GM23338 (cell line): ENCODE results near the gene TAS2R1.

ENCODE experiments used
- CREB1 ChIP-seq: fragments of 250-450 bp; sonication (Bioruptor Pico); IDR thresholded peaks from 2 replicates; pipeline ENCODE4 v1.5.0; 2020; ENCODE audit warnings: low read depth, mild to moderate bottlenecking, moderate library complexity
- EZH2 ChIP-seq: fragments of 200-600 bp; sonication (generic); IDR thresholded peaks from one replicate; pipeline ENCODE4 v1.8.0; 2017; ENCODE audit warnings: antibody characterized with exemption, mild to moderate bottlenecking, low read depth; ENCODE audit not compliant: unreplicated experiment

DNA sequence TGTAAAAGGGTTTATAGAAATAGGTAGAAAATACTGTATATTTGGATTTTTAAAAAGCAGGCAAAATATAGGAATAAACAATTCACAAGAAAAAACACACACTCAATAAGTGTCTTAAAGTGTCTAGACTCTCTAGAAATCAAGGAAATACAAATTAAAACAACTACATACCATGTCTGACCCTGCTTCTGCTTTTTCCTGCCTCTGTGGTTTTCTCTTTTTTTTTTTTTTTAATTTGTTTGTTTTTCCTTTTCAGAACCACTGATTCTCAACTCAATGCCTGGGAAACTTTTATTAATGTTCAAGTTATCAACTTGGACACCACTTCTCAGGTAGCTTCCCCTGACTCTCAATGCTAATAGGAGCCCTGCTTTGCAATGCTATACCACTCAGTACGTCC, 25.5 kb upstream of the TAS2R1 start:
- TF ChIP-seq EZH2 (no peak), CREB1 (CRISPR knock-in tag) (no peak)
